Measurements from ENCODE around the gene ATP6AP2. TPM values are rescaled to one million over a fixed set of nuclear protein-coding genes. Genes with fewer than 3 reads are reported as not detected.

ATP6AP2 gene
- total and polyA plus RNA-seq, 2 of the 8 experiments (the other 6 are each of a cell fraction or from before 2014, with no cell fraction given), result 66.0 to 86.2 TPM

- H3K4me1 ChIP-seq (replicated peaks in 1 of 4; ENCODE audit: control insufficient read depth in 3 of 4, insufficient read depth in 4 of 4, low read length in 3 of 4), result peaks cover 0 to 3% (median 0%) of the 10 kb centered on the region in 4 experiments; a peak in 2 of 7 replicates
- 0 out of 2 replicates have a peak, but pooled peaks cover 2% of the 10 kb centered on the region for H3K79me1 ChIP-seq (ENCODE audit: low read depth, low read length)
- no peak within 1 kb of the TSS for H3K56ac ChIP-seq (replicated peaks; ENCODE audit: insufficient read length, low read depth, low read length)
- no peaks in the 10 kb centered on the region for H3K9me3 ChIP-seq (ENCODE audit: insufficient read depth in 2 of 2, low read depth in 1 of 2, low read length in 1 of 2)
- no peak within 1 kb of the TSS for H2AK5ac ChIP-seq (ENCODE audit: low read depth, low read length)
- peaks cover 5% of the 10 kb centered on the region for H3K23me2 ChIP-seq (ENCODE audit: low read depth, low read length)
- no peak within 1 kb of the TSS for H3K23ac ChIP-seq (ENCODE audit: insufficient read length)
- H2BK20ac ChIP-seq (ENCODE audit: low read length), result no peak within 1 kb of the TSS
- ChIA-PET CTCF (ENCODE audit: partially characterized antibody) (interaction anchor here (0.6 kb wide), 1 partner anchor 345 kb away, joined by 4 read pairs; no protein-coding TSS in a partner anchor), POLR2A (ENCODE audit: partially characterized antibody) (interaction anchor here (1.1 to 1.3 kb wide), 2 partner anchors 11 to 103 kb away, joined by 3 to 4 read pairs; no protein-coding TSS in a partner anchor)
- no peak within 1 kb of the TSS for H3K14ac ChIP-seq (ENCODE audit: insufficient read length)
- DNase-seq (ENCODE audit: low read depth in 1 of 2, low spot score in 2 of 2), result peak; percentile 65 to 91
- no peak within 1 kb of the TSS; the same call in 1 of the 2 replicates for H2BK12ac ChIP-seq (ENCODE audit: low read depth, low read length)
- 11% methylated on average over 19 of the region's 66 CpGs; no CpG with 5 or more reads in 1 of the 2 experiments for WGBS, 2 experiments (ENCODE audit: extremely low coverage in 1 of 2, insufficient coverage in 1 of 2, insufficient read length in 1 of 2, insufficient replicate concordance in 2 of 2, low coverage in 1 of 2, low lambda C conversion rate in 2 of 2, missing lambda C conversion rate in 1 of 2)
- peaks cover 0 to 7% of the 10 kb centered on the region in 2 experiments for H4K20me1 ChIP-seq (replicated peaks in 1 of 2; ENCODE audit: control insufficient read depth in 1 of 2, insufficient read depth in 2 of 2, low read length in 2 of 2)
- H3K36me3 ChIP-seq (ENCODE audit: control insufficient read depth in 2 of 4, insufficient read depth in 4 of 4, low read length in 3 of 4), result peaks cover 0 to 19% (median 0%) of the 10 kb centered on the region in 4 experiments; a peak in 2 of 8 replicates
- FAIRE-seq, result no peak
- H3K4me2 ChIP-seq (ENCODE audit: insufficient read depth in 1 of 2, low read depth in 2 of 2, low read length in 2 of 2), result peak within 1 kb of the TSS; percentile 73 to 89
- H3K18ac ChIP-seq (ENCODE audit: extremely low read depth, low read length), result no peak within 1 kb of the TSS; the same call in 1 of the 2 replicates
- no peak within 1 kb of the TSS for H2AFZ ChIP-seq (ENCODE audit: low read length)
- H3K9ac ChIP-seq (replicated peaks in 1 of 4; ENCODE audit: extremely low read depth in 1 of 4, low read depth in 3 of 4, low read length in 3 of 4), result peak within 1 kb of the TSS in 3 of 4 experiments; percentile 25 to 67 (median 55); a peak in 5 of 7 replicates
- H2BK120ac ChIP-seq (replicated peaks; ENCODE audit: low read depth, low read length), result no peak within 1 kb of the TSS
- peaks cover 0 to 14% of the 10 kb centered on the region in 2 experiments; a peak in 2 of 4 replicates for H3K79me2 ChIP-seq (ENCODE audit: control insufficient read depth in 1 of 2, insufficient read depth in 2 of 2, low read length in 2 of 2)
- H4K91ac ChIP-seq (replicated peaks; ENCODE audit: insufficient read length, low read length), result no peak within 1 kb of the TSS
- peak within 1 kb of the TSS; percentile 43 to 91 (median 66) for H3K4me3 ChIP-seq (ENCODE audit: extremely low read depth in 1 of 4, insufficient read depth in 2 of 4, low read depth in 3 of 4, low read length in 4 of 4)
- H2BK15ac ChIP-seq (ENCODE audit: low read length), result no peak within 1 kb of the TSS
- H3K27me3 ChIP-seq (replicated peaks in 1 of 4; ENCODE audit: control insufficient read depth in 3 of 4, extremely low read depth in 1 of 4, insufficient read depth in 3 of 4, low read length in 3 of 4), result no peaks in the 10 kb centered on the region
- H4K5ac ChIP-seq (ENCODE audit: insufficient read length, low read depth, low read length), result no peak within 1 kb of the TSS
- H4K8ac ChIP-seq (ENCODE audit: extremely low read depth, insufficient read depth, low read length), result no peak within 1 kb of the TSS
- peak within 1 kb of the TSS; percentile 75 for H3K27ac ChIP-seq (ENCODE audit: low read depth, low read length)
- no peak within 1 kb of the TSS for H3K4ac ChIP-seq (replicated peaks; ENCODE audit: insufficient read length, low read depth, low read length)
- H2BK5ac ChIP-seq (ENCODE audit: low read depth, low read length), result no peak within 1 kb of the TSS
- TF ChIP-seq PHF8 (conservative IDR thresholded peaks at IDR 0.05; ENCODE audit: low read depth, low read length) (peak; percentile 45; the same call in 1 of the 2 replicates), BCL11A (IDR thresholded peaks at IDR 0.05; ENCODE audit: low read depth in 2 of 2, low read length in 2 of 2) (no peak), MAFK (IDR thresholded peaks at IDR 0.05; ENCODE audit: low read depth, low read length) (no peak), KDM5A (IDR thresholded peaks at IDR 0.05; ENCODE audit: low read length) (no peak), SP1 (IDR thresholded peaks at IDR 0.05; ENCODE audit: low read depth, low read length) (no peak; the same call in 1 of the 2 replicates), RNF2 (IDR thresholded peaks at IDR 0.05; ENCODE audit: borderline replicate concordance, low read depth, low read length, missing control alignments, poor library complexity, severe bottlenecking) (no peak), NANOG (IDR thresholded peaks at IDR 0.05; ENCODE audit: insufficient read depth, low read depth, low read length, poor library complexity, severe bottlenecking) (no peak), SUZ12 (IDR thresholded peaks at IDR 0.05; ENCODE audit: low read length) (no peak)
- TF ChIP-seq, protein P1, sequence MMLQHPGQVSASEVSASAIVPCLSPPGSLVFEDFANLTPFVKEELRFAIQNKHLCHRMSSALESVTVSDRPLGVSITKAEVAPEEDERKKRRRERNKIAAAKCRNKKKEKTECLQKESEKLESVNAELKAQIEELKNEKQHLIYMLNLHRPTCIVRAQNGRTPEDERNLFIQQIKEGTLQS (IDR thresholded peaks at IDR 0.05; ENCODE audit: insufficient read depth, low read depth, low read length), result no peak
Observed at GRCh38 chrX:40647307-40648197, 66.8 kb downstream of the ATP6AP2 start, which contains the start of gene CXorf38. TSS of gene CXorf38 (minus strand) at chrX:40647561. CDS start at chrX:40647520, 41 bp downstream.
